ENCODE measurements around the gene SRPRA. TPM values are rescaled to one million over a fixed set of nuclear protein-coding genes. Genes with fewer than 3 reads are reported as not detected.
A peak's percentile ranks its signal among the peaks of the same experiment; 100 is the strongest.

SRPRA gene
- 100 to 1,000 TPM in 6 of 9 donors, 10 to 100 TPM in 3; 80.5 to 194 (median 110) TPM for total RNA-seq
- 100 to 1,000 TPM in 1 of 3 donors, 10 to 100 TPM in 2; 61.5 to 194 (median 88.2) TPM for polyA plus RNA-seq
- long read RNA-seq, donor 1, transcript SRPRA-201 (14 exons, 3,069 nt) = major isoform, 22 of 66 reads
- long read RNA-seq, donor 1, partial matches to known transcripts = 43 of 66 reads
- long read RNA-seq, donor 1, other reads (novel, unspliced or antisense) = 0 of 66 reads
- long read RNA-seq, donor 2, transcript SRPRA-201 (14 exons, 3,069 nt) = major isoform, 17 of 65 reads
- long read RNA-seq, donor 2, partial matches to known transcripts = 45 of 65 reads
- long read RNA-seq, donor 2, other reads (novel, unspliced or antisense) = 0 of 65 reads
- long read RNA-seq, donor 3, transcript SRPRA-201 (14 exons, 3,069 nt) = major isoform, 18 of 20 reads
- long read RNA-seq, donor 3, partial matches to known transcripts = 0 of 20 reads
- long read RNA-seq, donor 3, other reads (novel, unspliced or antisense) = 0 of 20 reads
- long read RNA-seq, donor 4, transcript SRPRA-201 (14 exons, 3,069 nt) = major isoform, 23 of 38 reads
- long read RNA-seq, donor 4, partial matches to known transcripts = 11 of 38 reads
- long read RNA-seq, donor 4, other reads (novel, unspliced or antisense) = 4 of 38 reads
- long read RNA-seq, donor 5, transcript SRPRA-201 (14 exons, 3,069 nt) = major isoform, 171 of 200 reads
- long read RNA-seq, donor 5, partial matches to known transcripts = 13 of 200 reads
- long read RNA-seq, donor 5, other reads (novel, unspliced or antisense) = 15 of 200 reads
- long read RNA-seq, donor 6, transcript SRPRA-201 (14 exons, 3,069 nt) = major isoform, 13 of 30 reads
- long read RNA-seq, donor 6, partial matches to known transcripts = 16 of 30 reads
- long read RNA-seq, donor 6, other reads (novel, unspliced or antisense) = 1 of 30 reads
- long read RNA-seq, donor 7, transcript SRPRA-201 (14 exons, 3,069 nt) = major isoform, 9 of 16 reads
- long read RNA-seq, donor 7, partial matches to known transcripts = 7 of 16 reads
- long read RNA-seq, donor 7, other reads (novel, unspliced or antisense) = 0 of 16 reads
- long read RNA-seq, donor 8, transcript SRPRA-201 (14 exons, 3,069 nt) = major isoform, 23 of 73 reads
- long read RNA-seq, donor 8, partial matches to known transcripts = 37 of 73 reads
- long read RNA-seq, donor 8, other reads (novel, unspliced or antisense) = 13 of 73 reads
- long read RNA-seq, donor 9, transcript SRPRA-201 (14 exons, 3,069 nt) = major isoform, 12 of 21 reads
- long read RNA-seq, donor 9, partial matches to known transcripts = 7 of 21 reads
- long read RNA-seq, donor 9, other reads (novel, unspliced or antisense) = 0 of 21 reads
- long read RNA-seq, donor 10, transcript SRPRA-201 (14 exons, 3,069 nt) = major isoform, 13 of 30 reads
- long read RNA-seq, donor 10, partial matches to known transcripts = 17 of 30 reads
- long read RNA-seq, donor 10, other reads (novel, unspliced or antisense) = 0 of 30 reads

GRCh38 chr11:126268708-126269579 lies at the start of gene SRPRA, which contains the start of gene FOXRED1:
Gene SRPRA, minus strand, starts transcription at chr11:126268895. Its CDS starts 91 bp downstream, at chr11:126268804.
Gene FOXRED1, plus strand, starts transcription at chr11:126269154. Its CDS starts 53 bp downstream, at chr11:126269207.
- Histone ChIP-seq H3K4me3 (peak within 1 kb of the TSS; percentile 35 to 94 (median 82)), H3K27me3 (no peaks in the 10 kb centered on the region), H3K4me1 (replicated peaks in 1 of 2) (peaks cover 13 to 21% of the 10 kb centered on the region in 2 donors), H3K36me3 (replicated peaks in 1 of 2) (peaks cover 0 to 42% of the 10 kb centered on the region in 2 donors), H3K9me3 (replicated peaks in 1 of 3) (no peaks in the 10 kb centered on the region), H3K27ac (peak within 1 kb of the TSS in 4 of 5 donors; percentile 71 to 97 (median 87))
- intact Hi-C loops (cut with DNase I) = loop anchor here (5.0 to 10.0 kb wide), 2 partner anchors 54 to 57 kb away; partner anchors contain the start of genes FAM118B (in 2 of the 2) and RPUSD4 (in 2 of the 2)
- DNase-seq = peak; percentile 100
- peak; percentile 78 to 85 for TF ChIP-seq POLR2A (IDR thresholded peaks at IDR 0.05)
- TF ChIP-seq CTCF (IDR thresholded peaks at IDR 0.05) = no peak
- WGBS, 4 donors = 0 to 3% (median 1%) methylated on average over 5 to 64 of the region's 64 CpGs

- 20 to 38% (median 29%) methylated on average over 8 to 14 of the region's 14 CpGs for WGBS, 4 donors
- peak; percentile 73 to 95 (median 86) for DNase-seq
- Histone ChIP-seq H3K27me3 (no peaks in the 10 kb centered on the region), H3K36me3 (replicated peaks in 1 of 2) (no peaks in the 10 kb centered on the region), H3K4me3 (peak overlapping the region in 1 of 4 donors; percentile 17), H3K27ac (peak overlapping the region; percentile 66 to 91 (median 81)), H3K9me3 (replicated peaks in 1 of 3) (no peaks in the 10 kb centered on the region), H3K4me1 (replicated peaks in 1 of 2) (peaks cover 9 to 35% of the 10 kb centered on the region in 2 donors)
- intact Hi-C loops (cut with DNase I) = loop anchor here (5.0 to 10.0 kb wide), 2 partner anchors 39 to 117 kb away; partner anchors contain the start of gene ST3GAL4 (in 1 of the 2)
- no peak for TF ChIP-seq CTCF (IDR thresholded peaks at IDR 0.05)
- TF ChIP-seq POLR2A (IDR thresholded peaks at IDR 0.05) = peak in 1 of 2 donors; percentile 35
Observed at GRCh38 chr11:126317756-126318573, 49.3 kb upstream of the SRPRA start.

GRCh38 chr11:126317432-126317755 lies 48.7 kb upstream of the SRPRA start:
- DNase-seq = no peak
- H3K9me3 ChIP-seq (replicated peaks in 1 of 3) = no peaks in the 10 kb centered on the region
- WGBS, 4 donors = 40 to 54% (median 44%) methylated on average over 1 of the region's 1 CpG
- H3K4me3 ChIP-seq = no peak overlapping the region
- H3K36me3 ChIP-seq (replicated peaks in 1 of 2) = no peaks in the 10 kb centered on the region
- TF ChIP-seq POLR2A (IDR thresholded peaks at IDR 0.05) = no peak
- no peak for TF ChIP-seq CTCF (IDR thresholded peaks at IDR 0.05)
- H3K27ac ChIP-seq = peak overlapping the region; percentile 66 to 91 (median 81)
- no peaks in the 10 kb centered on the region for H3K27me3 ChIP-seq
- peaks cover 9 to 31% of the 10 kb centered on the region in 2 donors for H3K4me1 ChIP-seq (replicated peaks in 1 of 2)
- intact Hi-C loops (cut with DNase I) = loop anchor here (5.0 to 10.0 kb wide), 2 partner anchors 40 to 117 kb away; partner anchors contain the start of gene ST3GAL4 (in 1 of the 2)

Measured in adrenal gland (tissue), 19 donors.